COLO668 (cell line): ENCODE data around the gene FBP2.
"Not testable (repeated sequence)": the region's sequence is repeated elsewhere in the genome, so short reads cannot be mapped to it uniquely, and the experiment has no call there.

Source experiments
- DNase-seq: peaks from one replicate; lab custom pipeline; 2025; ENCODE audit not compliant: unreplicated experiment; lab: John Stamatoyannopoulos, UW

Gene FBP2

GRCh38 chr9:94606646-94607422, 13.2 kb upstream of the FBP2 start:
- no peak for DNase-seq

DNA sequence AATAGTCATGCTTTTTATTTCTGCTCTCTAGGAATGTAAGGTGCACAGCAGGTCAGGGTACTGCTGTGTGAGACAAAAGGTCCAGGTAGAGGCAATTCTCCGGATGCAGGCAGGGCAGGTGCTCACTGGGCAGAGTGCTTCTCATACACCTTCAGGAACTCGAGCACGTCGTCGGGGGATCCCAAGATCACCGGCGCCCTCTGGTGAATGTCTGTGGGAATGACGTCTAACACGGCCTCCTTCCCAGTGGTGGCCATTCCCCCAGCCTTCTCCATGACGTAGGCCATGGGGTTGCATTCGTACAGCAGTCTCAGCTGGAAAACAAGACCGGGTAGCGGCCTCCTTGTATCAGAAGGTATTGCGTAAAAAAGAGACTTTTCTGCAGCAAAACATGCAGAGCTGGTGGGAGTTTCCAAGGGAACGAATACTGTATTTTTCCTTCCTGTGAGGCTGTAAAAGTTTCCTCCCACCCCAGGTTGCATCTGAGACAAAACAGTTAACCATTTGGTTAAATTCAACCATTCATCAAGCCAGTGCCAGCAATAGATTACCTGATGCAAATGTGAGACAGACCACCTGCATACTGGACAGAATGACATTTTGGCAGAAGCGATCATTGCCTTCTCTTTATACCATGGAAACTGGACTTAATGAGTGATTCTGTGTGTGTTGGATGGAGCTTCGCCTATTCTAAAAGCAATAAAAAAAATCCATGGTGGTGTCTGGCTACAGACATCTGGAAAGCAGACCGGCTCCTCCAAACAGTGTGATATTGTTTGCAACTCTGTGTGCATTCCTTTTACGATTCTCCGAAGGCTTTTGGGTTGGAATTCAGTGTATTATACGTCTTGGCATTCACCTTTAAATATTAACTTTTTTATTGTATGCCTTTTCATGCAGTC, 9.9 kb upstream of the FBP2 start:
- peak; percentile 42 for DNase-seq

DNA sequence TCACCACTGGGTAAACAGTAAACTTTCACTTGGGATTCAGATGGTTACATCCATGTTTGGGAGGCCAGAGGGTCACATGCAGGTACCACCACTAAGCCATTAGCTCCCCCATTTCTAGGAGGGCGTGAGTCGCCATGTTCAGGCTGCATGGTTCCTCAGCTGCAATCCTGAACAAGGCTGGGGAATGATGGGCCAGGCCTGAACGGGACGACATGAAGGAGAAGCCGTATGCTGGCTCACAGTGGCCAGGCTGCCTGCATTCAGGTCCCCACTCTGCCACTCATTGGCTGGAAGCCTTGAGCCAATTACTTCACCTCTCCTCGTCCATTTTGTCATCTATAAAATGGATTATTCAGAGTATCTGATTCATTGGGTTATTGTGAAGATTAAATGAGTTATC, 9.0 kb upstream of the FBP2 start:
- no peak for DNase-seq

- no peak for DNase-seq
Observed at GRCh38 chr9:94600715-94601114, 7.1 kb upstream of the FBP2 start.

DNA sequence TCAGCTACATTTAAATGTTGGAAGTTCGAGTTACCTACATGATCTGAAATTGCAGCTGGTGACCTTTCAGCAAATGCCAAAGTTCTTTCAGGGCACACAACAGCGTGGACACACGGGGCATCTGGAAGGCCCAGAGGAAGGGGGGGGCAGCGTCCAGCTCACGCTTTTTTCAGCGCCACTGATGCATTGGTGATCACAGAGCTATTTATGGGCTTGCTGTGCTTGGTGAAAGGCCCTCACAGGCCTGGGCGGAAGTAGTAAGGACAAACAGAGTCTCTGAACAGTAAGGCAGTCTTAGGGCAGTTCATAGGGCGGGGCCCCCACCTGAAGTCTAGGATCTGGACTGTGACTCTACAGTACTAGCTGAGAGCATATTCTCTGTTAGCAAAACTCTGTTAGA, 6.6 kb upstream of the FBP2 start:
- no peak for DNase-seq

GRCh38 chr9:94599102-94599501, 5.5 kb upstream of the FBP2 start:
- DNase-seq, result no peak

- DNase-seq, result not testable (repeated sequence)
Observed at GRCh38 chr9:94592683-94593082, 941 bp downstream of the FBP2 start.

GRCh38 chr9:94591876-94592275, 1.7 kb downstream of the FBP2 start:
- no peak for DNase-seq

- not testable (repeated sequence) for DNase-seq
Observed at GRCh38 chr9:94591046-94591545, 2.5 kb downstream of the FBP2 start.

DNA sequence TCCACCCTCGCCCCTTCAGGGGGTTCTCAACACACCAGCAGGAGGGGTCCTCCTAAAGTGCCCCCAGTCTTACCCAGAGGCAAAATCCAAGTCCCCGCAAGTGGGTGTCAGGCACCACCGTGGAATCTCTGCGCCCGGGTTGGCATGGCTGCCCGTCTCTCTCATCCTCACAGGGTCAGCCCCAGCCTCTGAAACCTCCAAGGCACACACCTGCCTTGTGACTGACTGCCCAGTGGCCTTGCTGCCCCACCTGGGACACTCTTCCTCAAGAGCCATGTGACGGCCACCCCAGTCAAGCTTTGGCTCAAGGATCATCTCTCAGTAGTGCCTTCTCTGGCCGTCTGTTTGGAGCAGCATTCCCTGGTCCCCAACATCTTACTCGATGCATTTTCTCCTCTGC, 4.9 kb downstream of the FBP2 start:
- DNase-seq, result no peak

GRCh38 chr9:94586814-94587213, 6.8 kb downstream of the FBP2 start:
- DNase-seq, result no peak

GRCh38 chr9:94586316-94586715, 7.3 kb downstream of the FBP2 start:
- no peak for DNase-seq

- no peak for DNase-seq
Observed at GRCh38 chr9:94584555-94584954, 9.1 kb downstream of the FBP2 start.

DNA sequence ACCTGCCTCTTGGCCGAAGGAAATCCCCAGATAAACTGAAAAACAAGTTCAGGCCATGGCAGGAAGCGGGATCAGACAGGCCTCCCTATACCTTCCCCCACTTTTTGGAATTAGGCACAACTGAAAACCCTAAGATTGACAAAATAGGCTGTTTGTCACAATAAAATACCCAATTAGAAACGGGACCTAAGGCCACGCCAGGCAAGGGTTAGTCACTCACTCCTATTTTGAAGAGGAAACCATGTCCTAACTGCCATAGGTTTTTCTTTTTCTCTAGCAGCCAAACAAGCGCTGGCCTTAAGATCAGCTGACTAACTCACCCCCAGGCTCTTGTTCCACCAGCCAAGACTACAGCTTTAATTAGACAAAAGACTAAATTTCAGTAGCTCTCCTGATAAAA, 11.9 kb downstream of the FBP2 start:
- DNase-seq, result no peak

DNA sequence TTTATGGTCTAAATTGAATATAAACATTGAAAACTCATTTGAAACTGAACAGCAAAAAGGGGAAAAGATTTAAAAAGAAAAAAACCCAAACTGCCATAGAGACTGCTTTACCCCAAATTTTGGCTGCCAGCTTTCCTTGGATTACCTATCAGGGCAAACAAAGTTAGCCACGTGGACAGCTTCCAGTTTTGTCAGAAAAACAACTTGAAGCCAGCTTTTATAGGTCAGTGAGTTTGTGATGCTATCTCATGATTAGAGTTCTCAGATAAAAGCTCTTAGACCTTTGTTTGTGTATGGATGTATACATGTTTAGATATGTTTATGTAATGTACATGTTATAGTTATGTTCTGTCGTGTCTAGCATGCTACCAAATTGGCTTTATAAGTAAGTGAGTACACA, 16.1 kb downstream of the FBP2 start:
- DNase-seq, result no peak

GRCh38 chr9:94577036-94577435, 16.6 kb downstream of the FBP2 start:
- no peak for DNase-seq

- DNase-seq, result no peak
Observed at GRCh38 chr9:94576131-94576530, 17.5 kb downstream of the FBP2 start.

DNA sequence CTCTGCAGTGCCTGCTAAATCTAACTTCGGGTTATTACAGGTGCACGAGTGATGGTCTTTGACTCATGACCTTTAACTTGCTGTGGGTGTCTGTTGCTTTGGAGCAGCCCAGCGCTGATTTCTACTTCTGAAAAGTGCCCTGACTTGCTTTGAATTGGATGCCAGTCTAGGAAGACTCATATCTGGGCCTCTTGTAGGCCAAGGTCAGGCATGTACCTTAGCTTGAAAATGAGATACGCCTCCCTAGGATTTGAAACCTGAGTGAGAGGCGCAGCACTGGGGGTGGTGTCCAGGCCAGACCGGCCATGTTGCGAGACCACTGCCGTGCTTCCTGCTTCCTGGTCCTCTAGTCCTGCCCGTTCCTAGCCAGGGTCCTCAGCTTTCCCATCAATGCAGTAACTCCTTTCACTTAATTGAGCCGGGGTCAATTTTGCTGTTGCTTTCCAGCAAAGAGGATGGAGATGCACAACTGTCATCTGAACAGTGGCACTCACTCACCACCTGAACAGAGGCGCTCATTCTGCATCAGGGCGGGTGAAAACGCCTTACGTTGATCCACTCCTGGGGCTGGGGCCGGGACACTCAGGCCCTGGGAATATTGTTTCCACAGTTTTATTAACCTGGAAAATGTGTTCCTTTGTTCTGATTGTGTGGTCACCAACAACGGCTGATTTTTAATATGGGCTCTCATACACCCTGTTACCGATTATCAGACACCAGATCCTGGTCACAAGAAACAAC, 24.5 kb downstream of the FBP2 start:
- no peak for DNase-seq

GRCh38 chr9:94568250-94568889, 25.3 kb downstream of the FBP2 start:
- DNase-seq, result no peak

DNA sequence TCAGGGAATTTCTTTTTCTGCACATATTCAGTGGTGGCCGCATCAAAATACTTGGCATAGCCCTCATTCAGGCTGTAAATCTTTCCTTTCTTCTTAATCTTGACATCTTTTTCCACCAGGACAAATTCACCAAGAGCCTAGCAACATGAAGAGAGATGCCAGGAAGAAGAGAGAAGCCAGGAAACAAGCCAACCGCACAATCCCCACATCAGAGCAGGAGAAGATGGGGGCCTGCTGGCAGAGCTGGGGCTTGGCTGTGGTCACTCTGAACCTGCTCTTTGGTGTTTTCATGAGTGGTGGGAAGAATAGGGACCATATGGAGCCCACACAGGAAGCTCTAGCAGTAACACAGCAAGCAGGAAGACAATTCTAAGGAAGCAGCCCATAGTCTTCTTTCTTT, 26.4 kb downstream of the FBP2 start:
- no peak for DNase-seq

DNA sequence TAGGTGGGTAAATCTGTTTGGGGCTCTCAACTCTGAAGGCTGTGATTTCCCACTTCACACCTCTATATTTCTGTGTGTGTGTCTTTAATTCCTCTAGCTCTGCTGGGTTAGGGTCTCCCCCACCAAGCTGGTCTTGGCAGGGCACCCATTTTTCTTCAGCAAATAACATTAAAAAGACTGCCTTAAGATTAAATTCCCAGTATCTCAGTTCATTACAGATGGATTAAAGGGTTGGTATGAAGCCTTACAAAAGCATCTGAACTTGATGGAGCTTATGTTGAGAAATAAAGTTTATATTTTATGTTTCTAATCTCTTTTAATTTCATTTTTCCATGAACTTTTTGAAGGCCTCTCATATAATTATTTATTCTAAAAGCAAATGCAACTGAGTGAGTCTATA, 27.1 kb downstream of the FBP2 start:
- no peak for DNase-seq
